ENCODE results near the gene CD14.

DNA sequence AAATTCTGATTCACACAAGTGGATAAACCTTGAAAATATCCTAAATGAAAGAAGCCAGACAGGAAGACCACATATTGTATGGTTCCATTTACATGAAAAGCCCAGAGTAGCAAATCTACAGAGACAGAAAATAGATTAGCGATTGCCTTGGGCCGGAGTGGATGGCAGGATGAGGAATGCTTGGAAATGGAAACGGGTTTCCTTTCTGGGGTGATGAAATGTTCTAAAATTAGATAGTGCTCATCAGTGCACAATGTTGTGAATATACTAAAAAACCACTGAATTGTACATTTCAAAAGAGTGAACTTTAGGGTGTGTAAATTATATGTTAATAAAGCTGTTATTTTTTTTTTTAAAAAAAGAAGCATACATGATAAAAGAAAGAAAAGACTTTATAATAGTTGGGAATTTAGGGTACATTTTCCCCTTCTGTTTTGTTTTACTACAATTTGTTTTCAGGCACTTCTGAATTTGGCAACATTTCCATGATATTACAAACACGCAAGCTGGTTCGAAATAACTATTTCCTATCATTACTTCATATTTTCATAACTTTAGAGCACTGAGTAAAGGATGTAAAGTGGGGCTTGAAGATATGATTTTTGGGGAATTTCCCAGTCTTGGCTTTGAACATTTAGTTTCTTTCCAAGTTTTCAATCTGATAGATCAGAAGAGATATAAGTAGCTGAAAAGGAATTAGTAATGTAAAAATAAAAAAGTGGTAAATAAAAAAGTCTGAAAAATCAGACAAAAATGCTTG, 44.5 kb downstream of the CD14 start:
- TF ChIP-seq CTCF (IDR thresholded peaks at IDR 0.05; ENCODE audit: insufficient read depth, low read length, poor library complexity, severe bottlenecking): no peak
- no peak for TF ChIP-seq EZH2phosphoT487 (conservative IDR thresholded peaks at IDR 0.05; ENCODE audit: low read length)
